ENCODE data around the gene PKIG.

- TF ChIP-seq YY1 (IDR thresholded peaks at IDR 0.05; ENCODE audit: borderline replicate concordance in 1 of 3, control insufficient read depth in 1 of 3, extremely low read depth in 1 of 3, insufficient read depth in 3 of 3, insufficient read length in 1 of 3, insufficient replicate concordance in 2 of 3, low read depth in 1 of 3, low read length in 2 of 3) (no peak), ATF3 (IDR thresholded peaks at IDR 0.05) (no peak), ATF3 (CRISPR knock-in tag; conservative IDR thresholded peaks at IDR 0.05) (no peak), BHLHE40 (IDR thresholded peaks at IDR 0.05; ENCODE audit: low read length) (no peak), CTCF (IDR thresholded peaks at IDR 0.05 in 2 of 3, conservative IDR thresholded peaks at IDR 0.05 in 1 of 3; ENCODE audit: insufficient read depth in 2 of 3, low read depth in 1 of 3, low read length in 3 of 3) (no peak)
Observed at GRCh38 chr20:44536175-44536574, 46.2 kb upstream of the PKIG start.

Measured in K562 (cell line).